Gastrocnemius medialis (tissue), 4 donors: ENCODE results near the gene CACNA1D. TPM values are rescaled to one million over a fixed set of nuclear protein-coding genes. Genes with fewer than 3 reads are reported as not detected.
"Not testable (repeated sequence)": the region's sequence is repeated elsewhere in the genome, so short reads cannot be mapped to it uniquely, and the experiment has no call there.

Experiments used
- ATAC-seq, 2 donors: fragments of 150-250 bp; one replicate each; pipeline ENCODE4 v1.9.1; 2016
- DNase-seq, 2 donors: peaks; one replicate each; pipeline ENCODE4 v3.0.0-alpha.2; 2019
- H3K27ac ChIP-seq, 4 donors: fragments of 200-600 bp; sonication (generic); 1 replicate in 1 of 4; 2 replicates in 3 of 4; pipeline ENCODE4 v1.5.1; 2016 to 2018; ENCODE audit warnings: mild to moderate bottlenecking in 2 of 4, moderate library complexity in 1 of 4
- H3K27me3 ChIP-seq, 3 donors: fragments of 200-600 bp; sonication (generic) in 2 of 3; 1 replicate in 1 of 3; 2 replicates in 2 of 3; pipeline versions ENCODE4 v1.5.1 to v1.6.0; 2016 to 2019; ENCODE audit warnings: mild to moderate bottlenecking in 1 of 3, moderate library complexity in 1 of 3
- H3K36me3 ChIP-seq, 2 donors: fragments of 200-600 bp; sonication (generic) in 1 of 2; one replicate each; pipeline ENCODE4 v1.5.1; 2017 to 2018
- H3K4me1 ChIP-seq, 2 donors: fragments of 200-600 bp; sonication (generic) in 1 of 2; one replicate each; pipeline ENCODE4 v1.5.1; 2016 to 2017; ENCODE audit warnings: mild to moderate bottlenecking in 2 of 2
- H3K4me3 ChIP-seq, 4 donors: fragments of 200-600 bp; sonication (generic) in 3 of 4; 1 replicate in 1 of 4; 2 replicates in 3 of 4; pipeline ENCODE4 v1.5.1; 2016 to 2019; ENCODE audit warnings: mild to moderate bottlenecking in 2 of 4
- H3K9me3 ChIP-seq, 3 donors: fragments of 200-600 bp; sonication (generic) in 2 of 3; 1 replicate in 1 of 3; 2 replicates in 2 of 3; pipeline ENCODE4 v1.5.1; 2016 to 2019
- POLR2A ChIP-seq, 2 donors: fragments of 450-650 bp; IDR thresholded peaks; one replicate each; pipeline ENCODE4 v1.6.1; 2017; ENCODE audit warnings: antibody characterized with exemption in 2 of 2, mild to moderate bottlenecking in 2 of 2, moderate library complexity in 2 of 2
- in situ Hi-C, 4 donors: fragments of 200-750 bp; cut with MboI; loops; one replicate each; pipeline versions ENCODE4 v1.15.0 to v1.8.0; 2017; ENCODE audit warnings: low sequenced_read_pairs in 4 of 4
- intact Hi-C: fragments of 100-400 bp; cut with DNase I; formaldehyde crosslinking; loops from one replicate; pipeline ENCODE4 v1.15.1; 2023; ENCODE audit warnings: low total_unique reads
- total RNA-seq, 4 donors: library from RNA; depleted of rRNA; stranded (reverse); fragments of >200 nt; gene quantifications; one replicate each; pipeline versions ENCODE4 v1.1.0 to v1.2.3, GENCODE V29; 2016
- TF ChIP-seq, protein P1 (sequence below), 5 experiments: fragments of 450-650 bp in 3 of 5; fragments of 200-600 bp in 2 of 5; sonication (generic) in 2 of 5; IDR thresholded peaks in 4 of 5; conservative IDR thresholded peaks in 1 of 5; 1 replicate in 4 of 5; 2 replicates in 1 of 5; pipeline ENCODE4 v1.5.1; 2016 to 2019; ENCODE audit warnings: antibody characterized with exemption in 5 of 5, mild to moderate bottlenecking in 3 of 5, moderate library complexity in 3 of 5

The CACNA1D gene
- total RNA-seq, 4 donors from 2014 or later: 0.18 to 0.34 TPM; not detected in 2

GRCh38 chr3:53566461-53567145 lies 72.2 kb downstream of the CACNA1D start:
- Histone ChIP-seq H3K27me3 (no peaks in the 10 kb centered on the region), H3K36me3 (no peaks in the 10 kb centered on the region), H3K27ac (no peak overlapping the region), H3K4me3 (no peak overlapping the region), H3K4me1 (no peaks in the 10 kb centered on the region), H3K9me3 (no peaks in the 10 kb centered on the region)
- TF ChIP-seq, protein P1, sequence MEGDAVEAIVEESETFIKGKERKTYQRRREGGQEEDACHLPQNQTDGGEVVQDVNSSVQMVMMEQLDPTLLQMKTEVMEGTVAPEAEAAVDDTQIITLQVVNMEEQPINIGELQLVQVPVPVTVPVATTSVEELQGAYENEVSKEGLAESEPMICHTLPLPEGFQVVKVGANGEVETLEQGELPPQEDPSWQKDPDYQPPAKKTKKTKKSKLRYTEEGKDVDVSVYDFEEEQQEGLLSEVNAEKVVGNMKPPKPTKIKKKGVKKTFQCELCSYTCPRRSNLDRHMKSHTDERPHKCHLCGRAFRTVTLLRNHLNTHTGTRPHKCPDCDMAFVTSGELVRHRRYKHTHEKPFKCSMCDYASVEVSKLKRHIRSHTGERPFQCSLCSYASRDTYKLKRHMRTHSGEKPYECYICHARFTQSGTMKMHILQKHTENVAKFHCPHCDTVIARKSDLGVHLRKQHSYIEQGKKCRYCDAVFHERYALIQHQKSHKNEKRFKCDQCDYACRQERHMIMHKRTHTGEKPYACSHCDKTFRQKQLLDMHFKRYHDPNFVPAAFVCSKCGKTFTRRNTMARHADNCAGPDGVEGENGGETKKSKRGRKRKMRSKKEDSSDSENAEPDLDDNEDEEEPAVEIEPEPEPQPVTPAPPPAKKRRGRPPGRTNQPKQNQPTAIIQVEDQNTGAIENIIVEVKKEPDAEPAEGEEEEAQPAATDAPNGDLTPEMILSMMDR (IDR thresholded peaks at IDR 0.05 in 4 of 5, conservative IDR thresholded peaks at IDR 0.05 in 1 of 5): no peak
- TF ChIP-seq POLR2A (IDR thresholded peaks at IDR 0.05): no peak
- ATAC-seq (no peak), DNase-seq (no peak)
- intact Hi-C loops (no loop called here), in situ Hi-C loops (no loop called here)

DNA sequence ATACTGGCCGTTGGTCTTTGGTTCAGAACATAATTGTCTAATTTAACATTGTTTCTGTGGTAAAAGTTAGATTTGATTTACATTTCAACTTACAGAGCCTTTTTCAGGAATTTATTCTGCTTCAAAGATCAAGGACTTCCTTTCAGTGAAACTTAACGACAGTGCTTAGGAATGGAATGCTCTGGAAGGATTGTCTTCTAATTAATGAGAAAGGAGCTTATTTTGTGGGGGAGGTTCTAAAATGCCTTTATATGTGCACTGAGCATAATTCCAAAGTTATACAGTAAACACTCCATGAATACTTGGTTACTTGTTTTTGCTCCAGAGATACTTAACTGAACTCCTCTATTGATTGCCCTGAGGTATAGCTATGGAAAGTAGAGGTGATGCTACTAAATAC lies 75.7 kb downstream of the CACNA1D start:
- in situ Hi-C loops: no loop called here
- TF ChIP-seq POLR2A (IDR thresholded peaks at IDR 0.05): no peak
- no peak overlapping the region for H3K4me3 ChIP-seq
- H3K4me1 ChIP-seq: no peaks in the 10 kb centered on the region
- no peak for ATAC-seq
- no peaks in the 10 kb centered on the region for H3K27me3 ChIP-seq
- no peak overlapping the region for H3K27ac ChIP-seq
- H3K9me3 ChIP-seq: no peaks in the 10 kb centered on the region
- intact Hi-C loops: no loop called here
- H3K36me3 ChIP-seq: no peaks in the 10 kb centered on the region
- no peak for DNase-seq

GRCh38 chr3:53570709-53571108 lies 76.3 kb downstream of the CACNA1D start:
- no peaks in the 10 kb centered on the region for H3K36me3 ChIP-seq
- no peaks in the 10 kb centered on the region for H3K4me1 ChIP-seq
- no peak for DNase-seq
- no peaks in the 10 kb centered on the region for H3K9me3 ChIP-seq
- TF ChIP-seq, protein P1 (IDR thresholded peaks at IDR 0.05 in 4 of 5, conservative IDR thresholded peaks at IDR 0.05 in 1 of 5): no peak
- no peak for TF ChIP-seq POLR2A (IDR thresholded peaks at IDR 0.05)
- H3K27ac ChIP-seq: no peak overlapping the region
- H3K27me3 ChIP-seq: no peaks in the 10 kb centered on the region
- intact Hi-C loops: no loop called here
- no peak overlapping the region for H3K4me3 ChIP-seq
- in situ Hi-C loops: no loop called here
- no peak for ATAC-seq

DNA sequence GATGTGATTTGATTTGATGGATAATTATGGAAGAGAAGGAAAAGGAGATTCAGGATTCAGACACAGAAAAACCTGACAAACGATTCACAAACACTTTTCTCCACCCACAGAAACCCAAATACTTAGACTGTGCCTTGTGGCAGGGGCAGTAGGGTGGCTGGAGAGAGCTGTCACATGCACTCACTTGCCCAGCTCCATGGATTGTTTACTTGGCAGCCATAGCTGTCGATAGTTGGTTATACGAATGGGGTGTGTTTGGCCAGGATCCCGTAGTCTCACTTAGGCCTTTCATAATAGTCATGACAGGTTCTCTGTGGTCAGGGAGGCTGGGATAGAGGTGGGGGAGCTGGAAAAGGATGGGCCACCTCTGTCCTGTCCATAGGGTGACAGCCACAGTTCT lies 76.9 kb downstream of the CACNA1D start:
- ATAC-seq: no peak
- H3K36me3 ChIP-seq: no peaks in the 10 kb centered on the region

GRCh38 chr3:53572184-53572583 lies 77.8 kb downstream of the CACNA1D start:
- in situ Hi-C loops, H3K9me3 ChIP-seq, DNase-seq, ATAC-seq, H3K27ac ChIP-seq, intact Hi-C loops, H3K4me1 ChIP-seq, H3K27me3 ChIP-seq, H3K4me3 ChIP-seq, H3K36me3 ChIP-seq: not testable (repeated sequence)

More for the DNA sequence above, 76.9 kb downstream of the CACNA1D start:
- Histone ChIP-seq H3K27ac (no peak overlapping the region), H3K9me3 (no peaks in the 10 kb centered on the region), H3K4me3 (no peak overlapping the region), H3K4me1 (no peaks in the 10 kb centered on the region), H3K27me3 (no peaks in the 10 kb centered on the region)
- in situ Hi-C loops: no loop called here
- intact Hi-C loops: no loop called here
- TF ChIP-seq POLR2A (IDR thresholded peaks at IDR 0.05): no peak
- TF ChIP-seq, protein P1 (IDR thresholded peaks at IDR 0.05 in 4 of 5, conservative IDR thresholded peaks at IDR 0.05 in 1 of 5): no peak
- no peak for DNase-seq

DNA sequence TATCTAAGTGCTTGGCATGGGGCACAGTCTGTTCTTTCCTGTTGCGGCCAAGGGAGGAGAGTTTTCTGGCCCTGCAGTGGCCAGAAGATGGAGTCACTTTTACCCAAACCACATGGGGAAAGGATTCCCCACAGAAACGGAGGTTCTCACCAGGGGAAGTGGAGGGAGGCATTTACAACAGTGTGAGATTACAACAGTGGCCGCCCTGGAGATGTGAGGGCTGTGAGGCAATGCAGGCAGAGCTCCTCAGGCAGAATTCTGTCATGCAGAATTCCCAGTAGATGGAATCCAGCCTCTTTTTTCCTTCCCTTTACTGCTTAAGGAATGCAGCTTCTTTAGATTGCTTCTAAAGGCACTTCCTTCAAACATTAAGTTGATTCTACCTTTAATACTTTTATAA lies 83.1 kb downstream of the CACNA1D start:
- no peak for DNase-seq
- no peaks in the 10 kb centered on the region for H3K9me3 ChIP-seq
- TF ChIP-seq, protein P1 (IDR thresholded peaks at IDR 0.05 in 4 of 5, conservative IDR thresholded peaks at IDR 0.05 in 1 of 5): no peak
- no peak for TF ChIP-seq POLR2A (IDR thresholded peaks at IDR 0.05)
- no peaks in the 10 kb centered on the region for H3K27me3 ChIP-seq
- in situ Hi-C loops: no loop called here
- ATAC-seq: no peak
- intact Hi-C loops: no loop called here
- H3K36me3 ChIP-seq: no peaks in the 10 kb centered on the region
- no peaks in the 10 kb centered on the region for H3K4me1 ChIP-seq
- no peak overlapping the region for H3K4me3 ChIP-seq
- no peak overlapping the region for H3K27ac ChIP-seq
